ENCODE results near the gene PDGFB.

PDGFB gene

DNA sequence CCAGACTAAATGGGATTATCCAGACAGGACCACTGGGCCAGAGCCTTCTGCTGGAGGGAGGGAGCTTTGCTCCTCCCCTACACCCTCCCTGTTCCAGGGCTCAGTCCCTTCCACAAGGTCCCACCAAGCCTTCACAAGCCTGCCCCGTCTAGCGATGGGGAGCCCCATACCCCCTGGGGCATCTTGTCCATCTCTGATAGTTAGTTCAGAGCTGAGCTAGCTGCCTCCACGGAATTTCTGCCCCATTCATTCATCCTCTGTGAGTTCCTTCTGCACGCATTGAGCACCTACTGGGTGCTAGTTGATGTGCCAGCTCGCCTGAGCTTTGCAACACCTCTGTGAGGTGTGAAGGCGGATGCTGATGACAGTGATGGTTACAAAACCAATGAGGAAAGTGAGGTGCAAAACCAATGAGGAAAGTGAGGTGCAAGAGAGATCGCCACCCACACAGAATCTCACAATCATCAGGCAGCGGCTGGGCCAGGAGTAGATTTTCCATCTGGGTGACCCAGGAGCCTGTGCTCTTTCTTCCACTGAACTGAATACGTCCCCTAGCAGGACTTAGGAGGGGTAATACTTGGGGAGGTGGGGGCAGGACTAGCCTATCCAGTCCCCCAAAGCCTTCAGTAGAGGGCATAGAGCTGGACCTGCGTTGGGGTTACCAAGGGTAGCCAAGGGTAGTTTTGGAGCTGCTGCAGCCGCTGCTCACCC, 70.8 kb downstream of the PDGFB start:
- Histone ChIP-seq H3K27ac (replicated peaks) (no peak overlapping the region), H3K27me3 (ENCODE audit: insufficient read depth, poor library complexity, severe bottlenecking) (peaks cover 6% of the 10 kb centered on the region), H3K4me3 (replicated peaks; ENCODE audit: insufficient read depth, low read length) (no peak overlapping the region)
- TF ChIP-seq, protein P1, sequence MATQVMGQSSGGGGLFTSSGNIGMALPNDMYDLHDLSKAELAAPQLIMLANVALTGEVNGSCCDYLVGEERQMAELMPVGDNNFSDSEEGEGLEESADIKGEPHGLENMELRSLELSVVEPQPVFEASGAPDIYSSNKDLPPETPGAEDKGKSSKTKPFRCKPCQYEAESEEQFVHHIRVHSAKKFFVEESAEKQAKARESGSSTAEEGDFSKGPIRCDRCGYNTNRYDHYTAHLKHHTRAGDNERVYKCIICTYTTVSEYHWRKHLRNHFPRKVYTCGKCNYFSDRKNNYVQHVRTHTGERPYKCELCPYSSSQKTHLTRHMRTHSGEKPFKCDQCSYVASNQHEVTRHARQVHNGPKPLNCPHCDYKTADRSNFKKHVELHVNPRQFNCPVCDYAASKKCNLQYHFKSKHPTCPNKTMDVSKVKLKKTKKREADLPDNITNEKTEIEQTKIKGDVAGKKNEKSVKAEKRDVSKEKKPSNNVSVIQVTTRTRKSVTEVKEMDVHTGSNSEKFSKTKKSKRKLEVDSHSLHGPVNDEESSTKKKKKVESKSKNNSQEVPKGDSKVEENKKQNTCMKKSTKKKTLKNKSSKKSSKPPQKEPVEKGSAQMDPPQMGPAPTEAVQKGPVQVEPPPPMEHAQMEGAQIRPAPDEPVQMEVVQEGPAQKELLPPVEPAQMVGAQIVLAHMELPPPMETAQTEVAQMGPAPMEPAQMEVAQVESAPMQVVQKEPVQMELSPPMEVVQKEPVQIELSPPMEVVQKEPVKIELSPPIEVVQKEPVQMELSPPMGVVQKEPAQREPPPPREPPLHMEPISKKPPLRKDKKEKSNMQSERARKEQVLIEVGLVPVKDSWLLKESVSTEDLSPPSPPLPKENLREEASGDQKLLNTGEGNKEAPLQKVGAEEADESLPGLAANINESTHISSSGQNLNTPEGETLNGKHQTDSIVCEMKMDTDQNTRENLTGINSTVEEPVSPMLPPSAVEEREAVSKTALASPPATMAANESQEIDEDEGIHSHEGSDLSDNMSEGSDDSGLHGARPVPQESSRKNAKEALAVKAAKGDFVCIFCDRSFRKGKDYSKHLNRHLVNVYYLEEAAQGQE (IDR thresholded peaks at IDR 0.05; ENCODE audit: insufficient replicate concordance, low read depth): no peak
- TF ChIP-seq, protein P2, sequence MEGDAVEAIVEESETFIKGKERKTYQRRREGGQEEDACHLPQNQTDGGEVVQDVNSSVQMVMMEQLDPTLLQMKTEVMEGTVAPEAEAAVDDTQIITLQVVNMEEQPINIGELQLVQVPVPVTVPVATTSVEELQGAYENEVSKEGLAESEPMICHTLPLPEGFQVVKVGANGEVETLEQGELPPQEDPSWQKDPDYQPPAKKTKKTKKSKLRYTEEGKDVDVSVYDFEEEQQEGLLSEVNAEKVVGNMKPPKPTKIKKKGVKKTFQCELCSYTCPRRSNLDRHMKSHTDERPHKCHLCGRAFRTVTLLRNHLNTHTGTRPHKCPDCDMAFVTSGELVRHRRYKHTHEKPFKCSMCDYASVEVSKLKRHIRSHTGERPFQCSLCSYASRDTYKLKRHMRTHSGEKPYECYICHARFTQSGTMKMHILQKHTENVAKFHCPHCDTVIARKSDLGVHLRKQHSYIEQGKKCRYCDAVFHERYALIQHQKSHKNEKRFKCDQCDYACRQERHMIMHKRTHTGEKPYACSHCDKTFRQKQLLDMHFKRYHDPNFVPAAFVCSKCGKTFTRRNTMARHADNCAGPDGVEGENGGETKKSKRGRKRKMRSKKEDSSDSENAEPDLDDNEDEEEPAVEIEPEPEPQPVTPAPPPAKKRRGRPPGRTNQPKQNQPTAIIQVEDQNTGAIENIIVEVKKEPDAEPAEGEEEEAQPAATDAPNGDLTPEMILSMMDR (IDR thresholded peaks at IDR 0.05; ENCODE audit: insufficient read depth, low read length): no peak
- no peak for TF ChIP-seq POLR2AphosphoS5 (IDR thresholded peaks at IDR 0.05; ENCODE audit: low read depth)
- no peak for TF ChIP-seq GABPA (IDR thresholded peaks at IDR 0.05; ENCODE audit: low read depth)
- no peak for DNase-seq (ENCODE audit: low read depth in 1 of 2, low spot score in 1 of 2)

All from HL-60 (cell line).